AG04450 (cell line): ENCODE data around the gene SLC35F3. TPM values are rescaled to one million over a fixed set of nuclear protein-coding genes. Genes with fewer than 3 reads are reported as not detected.
"Not testable (repeated sequence)": the region's sequence is repeated elsewhere in the genome, so short reads cannot be mapped to it uniquely, and the experiment has no call there.

Experiments used
- CTCF ChIA-PET: fragments of 300-600, 350-600 bp; formaldehyde crosslinking; extraction: SDS; loops from one replicate; lab custom pipeline; 2022; ENCODE audit warnings: antibody characterized with exemption, inconsistent platforms; lab: Charles Lee
- POLR2A ChIA-PET: fragments of 350-600 bp; formaldehyde crosslinking; extraction: SDS; loops from one replicate; lab custom pipeline; 2021; ENCODE audit warnings: antibody characterized with exemption, inconsistent platforms; lab: Yijun Ruan, JAX
- DNase-seq: peaks from one replicate; pipeline ENCODE4 v3.0.0-alpha.2; 2011; ENCODE audit warnings: low read depth, low spot score
- H3K27ac ChIP-seq: one replicate; pipeline ENCODE4 v1.5.1; 2012; ENCODE audit warnings: low read depth, low read length, control low read depth
- H3K27me3 ChIP-seq: one replicate; pipeline ENCODE4 v1.6.0; 2012; ENCODE audit warnings: low read length; ENCODE audit not compliant: control insufficient read depth, insufficient read depth
- H3K4me3 ChIP-seq: 2 replicates; pipeline ENCODE4 v1.5.1; 2011; ENCODE audit warnings: mild to moderate bottlenecking, low read depth, low read length, control low read depth
- H3K9me3 ChIP-seq: 2 replicates; pipeline ENCODE4 v1.5.1; 2012; ENCODE audit warnings: low read length; ENCODE audit not compliant: control insufficient read depth, insufficient read depth
- CTCF ChIP-seq: IDR thresholded peaks from 2 replicates; pipeline ENCODE4 v1.5.1; 2011; ENCODE audit warnings: low read depth, low read length, control low read depth, inconsistent platforms
- polyA plus RNA-seq: library from polyadenylated mRNA; depleted of rRNA; stranded (reverse); fragments of >200 nt; gene quantifications from 2 replicates; pipeline ENCODE4 v1.2.3, GENCODE V29; 2011

Gene SLC35F3
- polyA plus RNA-seq, 1 experiment: 0.04 TPM

DNA sequence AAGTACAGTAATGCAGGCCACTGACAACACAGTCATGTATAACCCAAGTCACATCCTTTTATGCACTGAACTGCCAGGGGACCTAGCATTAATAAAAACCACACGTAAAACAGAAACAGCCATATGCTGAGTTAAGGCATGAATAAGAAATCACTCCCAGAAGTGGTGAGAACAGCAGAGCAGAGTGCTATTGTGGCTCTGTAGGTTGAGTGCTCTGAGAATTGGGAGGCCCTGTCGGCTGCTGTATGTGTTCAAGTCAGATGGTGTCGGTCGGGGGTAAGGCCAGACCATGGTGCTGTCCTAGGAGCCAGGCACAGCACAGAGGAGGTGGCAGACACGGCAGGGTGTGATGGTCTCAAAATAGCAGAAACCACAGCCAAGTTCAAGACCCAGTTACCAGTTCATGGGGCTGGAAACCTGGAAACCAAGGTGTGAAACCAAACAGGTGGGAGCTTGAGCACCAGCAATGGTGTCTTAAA lies 342.2 kb downstream of the SLC35F3 start:
- no peak overlapping the region for H3K4me3 ChIP-seq
- ChIA-PET CTCF (no interaction called here), POLR2A (no interaction called here)
- H3K9me3 ChIP-seq: peaks cover 3% of the 10 kb centered on the region; the same call in 1 of the 2 replicates
- no peak for DNase-seq
- no peak for TF ChIP-seq CTCF
- H3K27me3 ChIP-seq: no peaks in the 10 kb centered on the region
- H3K27ac ChIP-seq: no peak overlapping the region

GRCh38 chr1:234247746-234248145 lies 343.3 kb downstream of the SLC35F3 start:
- CTCF ChIA-PET, POLR2A ChIA-PET, H3K27ac ChIP-seq, H3K9me3 ChIP-seq, H3K27me3 ChIP-seq, DNase-seq, H3K4me3 ChIP-seq: not testable (repeated sequence)

- Histone ChIP-seq H3K9me3 (peaks cover 3% of the 10 kb centered on the region; the same call in 1 of the 2 replicates), H3K27me3 (no peaks in the 10 kb centered on the region), H3K4me3 (no peak overlapping the region), H3K27ac (no peak overlapping the region)
- TF ChIP-seq CTCF: no peak
- no peak for DNase-seq
- ChIA-PET POLR2A (no interaction called here), CTCF (no interaction called here)
Measured at GRCh38 chr1:234250747-234251146, 346.3 kb downstream of the SLC35F3 start.

GRCh38 chr1:234253732-234254131 lies 349.3 kb downstream of the SLC35F3 start:
- no peak overlapping the region for H3K4me3 ChIP-seq
- ChIA-PET CTCF (no interaction called here), POLR2A (no interaction called here)
- no peak for DNase-seq
- H3K9me3 ChIP-seq: no peaks in the 10 kb centered on the region
- no peak for TF ChIP-seq CTCF
- H3K27me3 ChIP-seq: no peaks in the 10 kb centered on the region
- H3K27ac ChIP-seq: no peak overlapping the region

DNA sequence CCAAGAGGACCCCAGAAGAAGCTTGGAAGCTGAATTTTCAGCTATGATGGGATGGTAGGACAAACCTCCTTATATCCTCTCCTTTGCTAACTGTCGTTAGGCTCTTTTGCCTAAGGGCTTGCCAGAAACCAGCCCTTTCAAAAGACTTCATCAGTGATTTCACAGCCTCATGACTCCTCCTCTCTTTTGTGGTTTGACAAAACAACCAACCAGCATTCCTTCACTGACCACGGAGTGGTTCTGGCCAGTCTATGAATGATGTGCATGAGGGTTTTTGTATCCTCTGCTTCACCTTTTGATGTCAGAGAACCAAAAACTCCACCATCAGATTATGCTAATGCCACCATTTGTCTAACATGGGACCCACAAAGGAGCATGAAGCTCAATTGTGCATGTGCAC lies 351.9 kb downstream of the SLC35F3 start:
- POLR2A ChIA-PET: no interaction called here
- H3K9me3 ChIP-seq: no peaks in the 10 kb centered on the region
- CTCF ChIA-PET: interaction anchor here (0.6 kb wide), 1 partner anchor 106 kb away, joined by 4 read pairs; no protein-coding TSS in a partner anchor
- no peaks in the 10 kb centered on the region for H3K27me3 ChIP-seq
- H3K27ac ChIP-seq: no peak overlapping the region
- DNase-seq: no peak
- H3K4me3 ChIP-seq: no peak overlapping the region
- TF ChIP-seq CTCF: no peak
